Measurements from ENCODE around the gene TNK2. TPM values are rescaled to one million over a fixed set of nuclear protein-coding genes. Genes with fewer than 3 reads are reported as not detected.
A peak's percentile ranks its signal among the peaks of the same experiment; 100 is the strongest.
"Not testable (repeated sequence)": the region's sequence is repeated elsewhere in the genome, so short reads cannot be mapped to it uniquely, and the experiment has no call there.

The TNK2 gene
- total RNA-seq, 1 donor from 2014 or later: 39.1 TPM

- DNase-seq (ENCODE audit: low read depth) (no peak), FAIRE-seq (no peak)
- H3K4me3 Mint-ChIP-seq (ENCODE audit: unreplicated experiment): no peak overlapping the region
- peaks cover 8% of the 10 kb centered on the region for H3K4me1 Mint-ChIP-seq (ENCODE audit: low read depth, unreplicated experiment)
- no peak for TF ChIP-seq EZH2 (IDR thresholded peaks at IDR 0.05; ENCODE audit: insufficient read depth, low read length)
- no peak for TF ChIP-seq CTCF (IDR thresholded peaks at IDR 0.05; ENCODE audit: insufficient read depth, low read depth, low read length)
- no peak overlapping the region for H3K4me2 ChIP-seq (ENCODE audit: low read length)
- no peaks in the 10 kb centered on the region for H3K79me2 ChIP-seq (ENCODE audit: insufficient read depth, low read length)
- peaks cover 15% of the 10 kb centered on the region for H3K27me3 Mint-ChIP-seq (ENCODE audit: low read depth, unreplicated experiment)
- no peaks in the 10 kb centered on the region for H3K9me3 ChIP-seq (ENCODE audit: insufficient read depth, low read depth, low read length)
- H2AFZ ChIP-seq (ENCODE audit: low read depth, low read length): no peak overlapping the region
- H3K4me1 ChIP-seq (ENCODE audit: insufficient read depth, low read length): peaks cover 5% of the 10 kb centered on the region
- H3K27ac ChIP-seq (ENCODE audit: low read depth, low read length): no peak overlapping the region
- H3K27me3 ChIP-seq (ENCODE audit: insufficient read depth, low read length): peaks cover 9% of the 10 kb centered on the region
- H4K20me1 ChIP-seq (ENCODE audit: insufficient read depth, low read length): no peaks in the 10 kb centered on the region
- H3K36me3 ChIP-seq (ENCODE audit: insufficient read depth, low read length): no peaks in the 10 kb centered on the region
- no peak overlapping the region for H3K9ac ChIP-seq (ENCODE audit: low read length)
- H3K27ac Mint-ChIP-seq (ENCODE audit: unreplicated experiment): no peak overlapping the region
- H3K9me3 Mint-ChIP-seq (ENCODE audit: unreplicated experiment): peaks cover 3% of the 10 kb centered on the region
- H3K36me3 Mint-ChIP-seq (ENCODE audit: low read depth, unreplicated experiment): peaks cover 2% of the 10 kb centered on the region
- no peak overlapping the region for H3K4me3 ChIP-seq (ENCODE audit: insufficient read depth, low read depth, low read length)
Measured at GRCh38 chr3:195916291-195916690, 7.9 kb upstream of the TNK2 start.

GRCh38 chr3:195914648-195915473, 6.5 kb upstream of the TNK2 start:
- H3K9ac ChIP-seq (ENCODE audit: low read length): peak overlapping the region; percentile 68
- H3K9me3 Mint-ChIP-seq (ENCODE audit: unreplicated experiment): peaks cover 3% of the 10 kb centered on the region
- peak overlapping the region; percentile 86 for H3K27ac Mint-ChIP-seq (ENCODE audit: unreplicated experiment)
- peak overlapping the region; percentile 40 for H3K4me3 Mint-ChIP-seq (ENCODE audit: unreplicated experiment)
- H3K4me3 ChIP-seq (ENCODE audit: insufficient read depth, low read depth, low read length): no peak overlapping the region
- no peaks in the 10 kb centered on the region for H3K9me3 ChIP-seq (ENCODE audit: insufficient read depth, low read depth, low read length)
- no peaks in the 10 kb centered on the region for H3K36me3 ChIP-seq (ENCODE audit: insufficient read depth, low read length)
- TF ChIP-seq CTCF (IDR thresholded peaks at IDR 0.05; ENCODE audit: insufficient read depth, low read depth, low read length) (peak; percentile 100), EZH2 (IDR thresholded peaks at IDR 0.05; ENCODE audit: insufficient read depth, low read length) (no peak)
- FAIRE-seq (no peak), DNase-seq (ENCODE audit: low read depth) (peak; percentile 94)
- peak overlapping the region; percentile 73 for H3K27ac ChIP-seq (ENCODE audit: low read depth, low read length)
- peak overlapping the region; percentile 80 for H3K4me2 ChIP-seq (ENCODE audit: low read length)
- H3K27me3 Mint-ChIP-seq (ENCODE audit: low read depth, unreplicated experiment): peaks cover 11% of the 10 kb centered on the region
- H3K27me3 ChIP-seq (ENCODE audit: insufficient read depth, low read length): peaks cover 9% of the 10 kb centered on the region
- H2AFZ ChIP-seq (ENCODE audit: low read depth, low read length): peak overlapping the region; percentile 65
- H3K79me2 ChIP-seq (ENCODE audit: insufficient read depth, low read length): no peaks in the 10 kb centered on the region
- H3K4me1 Mint-ChIP-seq (ENCODE audit: low read depth, unreplicated experiment): peaks cover 9% of the 10 kb centered on the region
- H4K20me1 ChIP-seq (ENCODE audit: insufficient read depth, low read length): no peaks in the 10 kb centered on the region
- peaks cover 8% of the 10 kb centered on the region for H3K4me1 ChIP-seq (ENCODE audit: insufficient read depth, low read length)
- H3K36me3 Mint-ChIP-seq (ENCODE audit: low read depth, unreplicated experiment): peaks cover 2% of the 10 kb centered on the region

GRCh38 chr3:195914146-195914545, 5.8 kb upstream of the TNK2 start:
- H2AFZ ChIP-seq (ENCODE audit: low read depth, low read length); FAIRE-seq; DNase-seq (ENCODE audit: low read depth); H3K9me3 Mint-ChIP-seq (ENCODE audit: unreplicated experiment); H3K36me3 Mint-ChIP-seq (ENCODE audit: low read depth, unreplicated experiment); H3K27ac Mint-ChIP-seq (ENCODE audit: unreplicated experiment); H3K9ac ChIP-seq (ENCODE audit: low read length); H3K36me3 ChIP-seq (ENCODE audit: insufficient read depth, low read length); H3K27me3 ChIP-seq (ENCODE audit: insufficient read depth, low read length); H3K4me3 ChIP-seq (ENCODE audit: insufficient read depth, low read depth, low read length); H3K4me1 ChIP-seq (ENCODE audit: insufficient read depth, low read length); H3K4me1 Mint-ChIP-seq (ENCODE audit: low read depth, unreplicated experiment); H4K20me1 ChIP-seq (ENCODE audit: insufficient read depth, low read length); H3K4me2 ChIP-seq (ENCODE audit: low read length); H3K79me2 ChIP-seq (ENCODE audit: insufficient read depth, low read length); H3K4me3 Mint-ChIP-seq (ENCODE audit: unreplicated experiment); H3K9me3 ChIP-seq (ENCODE audit: insufficient read depth, low read depth, low read length); H3K27ac ChIP-seq (ENCODE audit: low read depth, low read length): not testable (repeated sequence)
- H3K27me3 Mint-ChIP-seq (ENCODE audit: low read depth, unreplicated experiment): peaks cover 11% of the 10 kb centered on the region
